CD14-positive monocyte (primary cell): ENCODE results near the gene PATE4. TPM values are rescaled to one million over a fixed set of nuclear protein-coding genes. Genes with fewer than 3 reads are reported as not detected.

Experiments
- DNase-seq, 3 donors: peaks; one replicate each; pipeline ENCODE4 v3.0.0-alpha.2; 2011 to 2022
- H2AFZ ChIP-seq: 2 replicates; pipeline ENCODE4 v1.6.0; 2012; ENCODE audit warnings: mild to moderate bottlenecking, low read depth, low read length, inconsistent platforms; ENCODE audit not compliant: insufficient read depth, poor library complexity, severe bottlenecking
- H3K27ac ChIP-seq, 2 donors: 1 replicate in 1 of 2; 2 replicates in 1 of 2; pipeline ENCODE4 v1.5.1; 2012 to 2013; ENCODE audit warnings: low read length in 2 of 2, control low read depth in 1 of 2, inconsistent platforms in 1 of 2, low read depth in 1 of 2, mild to moderate bottlenecking in 1 of 2
- H3K27me3 ChIP-seq, 2 donors: one replicate each; pipeline versions ENCODE4 v1.6.0 to v1.6.1; 2011 to 2013; ENCODE audit warnings: low read length in 2 of 2; ENCODE audit not compliant: control insufficient read depth in 2 of 2, insufficient read depth in 2 of 2
- H3K36me3 ChIP-seq, 2 donors: replicated peaks in 1 of 2; 1 replicate in 1 of 2; 2 replicates in 1 of 2; pipeline versions ENCODE4 v1.5.1 to v1.6.1; 2012 to 2013; ENCODE audit warnings: low read length in 2 of 2, control low read depth in 1 of 2, inconsistent platforms in 1 of 2, mild to moderate bottlenecking in 1 of 2; ENCODE audit not compliant: insufficient read depth in 2 of 2, control insufficient read depth in 1 of 2
- H3K4me1 ChIP-seq, 2 donors: 1 replicate in 1 of 2; 2 replicates in 1 of 2; pipeline versions ENCODE4 v1.5.1 to v1.6.1; 2012 to 2013; ENCODE audit warnings: low read length in 2 of 2, control low read depth in 1 of 2, inconsistent platforms in 1 of 2, mild to moderate bottlenecking in 1 of 2, moderate library complexity in 1 of 2; ENCODE audit not compliant: insufficient read depth in 2 of 2, control insufficient read depth in 1 of 2
- H3K4me2 ChIP-seq: replicated peaks from 2 replicates; pipeline ENCODE3; 2012; ENCODE audit warnings: low read length, moderate library complexity, mild to moderate bottlenecking; ENCODE audit not compliant: poor library complexity, severe bottlenecking; ENCODE audit errors: extremely low read depth
- H3K4me3 ChIP-seq, 3 experiments: fragments of 200-600 bp in 1 of 3; sonication (generic) in 1 of 3; replicated peaks in 1 of 3; 1 replicate in 2 of 3; 2 replicates in 1 of 3; pipeline ENCODE4 v1.5.1; 2011 to 2013; ENCODE audit warnings: low read length in 3 of 3, mild to moderate bottlenecking in 3 of 3, control low read depth in 2 of 3, low read depth in 2 of 3, inconsistent platforms in 1 of 3, moderate library complexity in 1 of 3
- H3K79me2 ChIP-seq: 2 replicates; pipeline ENCODE4 v1.6.0; 2012; ENCODE audit warnings: mild to moderate bottlenecking, control low read depth, inconsistent platforms, low read length, moderate library complexity; ENCODE audit not compliant: insufficient read depth
- H3K9ac ChIP-seq: 2 replicates; pipeline ENCODE4 v1.6.0; 2017; ENCODE audit warnings: low read length, mild to moderate bottlenecking; ENCODE audit not compliant: insufficient read depth, poor library complexity, severe bottlenecking
- H3K9me3 ChIP-seq, 2 donors: replicated peaks in 1 of 2; 1 replicate in 1 of 2; 2 replicates in 1 of 2; pipeline versions ENCODE4 v1.5.1 to v1.6.1; 2012 to 2013; ENCODE audit warnings: low read length in 2 of 2, control low read depth in 1 of 2; ENCODE audit not compliant: control insufficient read depth in 1 of 2, insufficient read depth in 1 of 2
- H4K20me1 ChIP-seq: 2 replicates; pipeline ENCODE4 v1.6.0; 2012; ENCODE audit warnings: mild to moderate bottlenecking, low read length, control low read depth, moderate library complexity; ENCODE audit not compliant: insufficient read depth
- H3K27ac Mint-ChIP-seq, 7 donors: one replicate each; pipeline ENCODE4 v1.8.0; 2020; ENCODE audit warnings: mild to moderate bottlenecking in 7 of 7, mixed read lengths in 7 of 7, moderate library complexity in 6 of 7, inconsistent platforms in 2 of 7
- H3K27me3 Mint-ChIP-seq, 3 donors: one replicate each; pipeline ENCODE4 v1.8.0; 2021 to 2022; ENCODE audit warnings: low read depth in 3 of 3, mild to moderate bottlenecking in 3 of 3, mixed read lengths in 3 of 3, moderate library complexity in 3 of 3, inconsistent platforms in 1 of 3
- H3K36me3 Mint-ChIP-seq, 2 donors: one replicate each; pipeline ENCODE4 v1.8.0; 2020; ENCODE audit warnings: mixed read lengths in 2 of 2, inconsistent platforms in 1 of 2, mild to moderate bottlenecking in 1 of 2
- H3K4me1 Mint-ChIP-seq: one replicate; pipeline ENCODE4 v1.8.0; 2020; ENCODE audit warnings: mild to moderate bottlenecking, mixed read lengths
- H3K4me3 Mint-ChIP-seq, 2 donors: one replicate each; pipeline ENCODE4 v1.8.0; 2020; ENCODE audit warnings: mild to moderate bottlenecking in 2 of 2, mixed read lengths in 2 of 2, moderate library complexity in 1 of 2
- H3K9me3 Mint-ChIP-seq, 7 donors: one replicate each; pipeline ENCODE4 v1.8.0; 2020 to 2022; ENCODE audit warnings: mixed read lengths in 7 of 7, mild to moderate bottlenecking in 6 of 7, moderate library complexity in 6 of 7, inconsistent platforms in 2 of 7
- CTCF ChIP-seq: fragments of 200-600 bp; IDR thresholded peaks from one replicate; pipeline ENCODE4 v1.8.0; 2022; ENCODE audit warnings: antibody characterized with exemption, mild to moderate bottlenecking
- WGBS: methylation state at CpG from one replicate; pipeline ENCODE4 v1.1.5; 2013; ENCODE audit warnings: missing lambda C conversion rate; ENCODE audit not compliant: insufficient coverage; 5-methylcytosine and 5-hydroxymethylcytosine counted together
- intact Hi-C, 2 donors: fragments of 100-400 bp; cut with micrococcal nuclease; formaldehyde crosslinking; loops; one replicate each; pipeline versions ENCODE4 v1.15.0 to v1.15.1; 2023
- polyA plus RNA-seq, 3 donors: library from polyadenylated mRNA; depleted of rRNA in 1 of 3; unstranded in 2 of 3; stranded (reverse) in 1 of 3; fragments of 300-500 nt in 2 of 3; fragments of >200 nt in 1 of 3; fragmentation: Illumina TruSeq in 2 of 3; gene quantifications; 1 replicate in 2 of 3; 2 replicates in 1 of 3; pipeline ENCODE4 v1.2.3, GENCODE V29; 2012 to 2021

The PATE4 gene
- polyA plus RNA-seq, 3 donors: not detected

- no peak overlapping the region for H3K27ac Mint-ChIP-seq
- Histone ChIP-seq H3K9me3 (peaks cover 9% of the 10 kb centered on the region in 2 donors), H3K9ac (no peak overlapping the region), H3K27me3 (no peaks in the 10 kb centered on the region), H2AFZ (no peak overlapping the region), H3K27ac (no peak overlapping the region), H3K4me3 (no peak overlapping the region), H3K4me1 (no peaks in the 10 kb centered on the region), H4K20me1 (no peaks in the 10 kb centered on the region), H3K79me2 (no peaks in the 10 kb centered on the region), H3K36me3 (no peaks in the 10 kb centered on the region), H3K4me2 (no peak overlapping the region)
- DNase-seq: no peak
- no peak overlapping the region for H3K4me3 Mint-ChIP-seq
- no peaks in the 10 kb centered on the region for H3K4me1 Mint-ChIP-seq
- WGBS: no CpG with 5 or more reads among the region's 2 CpGs
- intact Hi-C loops: no loop called here
- H3K9me3 Mint-ChIP-seq: peaks cover 10 to 24% (median 11%) of the 10 kb centered on the region in 7 donors
- TF ChIP-seq CTCF: no peak
- H3K27me3 Mint-ChIP-seq: peaks cover 0 to 9% (median 0%) of the 10 kb centered on the region in 3 donors
- H3K36me3 Mint-ChIP-seq: no peaks in the 10 kb centered on the region
These were observed 36.4 kb downstream of the PATE4 start for GRCh38 chr11:125869521-125869920.

GRCh38 chr11:125871391-125872137 is 38.4 kb downstream of the PATE4 start:
- H3K27me3 ChIP-seq: no peaks in the 10 kb centered on the region
- Mint-ChIP-seq H3K4me3 (no peak overlapping the region), H3K36me3 (no peaks in the 10 kb centered on the region), H3K9me3 (peaks cover 9 to 20% (median 11%) of the 10 kb centered on the region in 7 donors), H3K27ac (no peak overlapping the region), H3K27me3 (peaks cover 0 to 6% (median 1%) of the 10 kb centered on the region in 3 donors), H3K4me1 (peaks cover 1% of the 10 kb centered on the region)
- DNase-seq: no peak
- no peaks in the 10 kb centered on the region for H4K20me1 ChIP-seq
- H3K4me2 ChIP-seq: no peak overlapping the region
- H3K9ac ChIP-seq: no peak overlapping the region
- H3K4me1 ChIP-seq: no peaks in the 10 kb centered on the region
- H3K4me3 ChIP-seq: no peak overlapping the region
- H3K27ac ChIP-seq: no peak overlapping the region
- no peaks in the 10 kb centered on the region for H3K36me3 ChIP-seq
- intact Hi-C loops: no loop called here
- WGBS: 100% methylated on average over 8 of the region's 10 CpGs
- peaks cover 9% of the 10 kb centered on the region in 2 donors for H3K9me3 ChIP-seq
- no peaks in the 10 kb centered on the region for H3K79me2 ChIP-seq
- TF ChIP-seq CTCF: no peak
- no peak overlapping the region for H2AFZ ChIP-seq
